Measurements from ENCODE around the gene GPR3.
"Not testable (repeated sequence)": the region's sequence is repeated elsewhere in the genome, so short reads cannot be mapped to it uniquely, and the experiment has no call there.

Gene GPR3

DNA sequence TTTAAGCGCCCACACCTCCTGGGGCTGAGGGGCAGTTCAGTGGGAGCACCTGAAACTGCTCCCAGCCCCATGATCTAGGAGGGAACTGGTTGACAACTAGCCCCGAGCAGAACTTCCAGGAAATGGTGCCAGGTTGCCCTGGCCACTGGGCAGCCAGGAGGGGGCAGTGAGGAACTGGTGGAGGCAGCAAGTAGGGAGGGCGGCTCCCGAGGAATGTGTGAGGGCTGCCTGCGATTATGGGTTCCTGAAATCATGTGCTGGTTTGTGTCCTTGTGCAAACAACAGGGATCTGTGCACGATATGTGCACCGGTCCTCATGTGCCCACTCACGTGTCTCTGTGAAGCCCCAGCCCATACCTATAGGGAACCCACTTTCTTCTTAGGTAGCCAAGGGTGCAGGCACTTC lies 9.9 kb downstream of the GPR3 start:
- DNase-seq = peak; percentile 50

DNA sequence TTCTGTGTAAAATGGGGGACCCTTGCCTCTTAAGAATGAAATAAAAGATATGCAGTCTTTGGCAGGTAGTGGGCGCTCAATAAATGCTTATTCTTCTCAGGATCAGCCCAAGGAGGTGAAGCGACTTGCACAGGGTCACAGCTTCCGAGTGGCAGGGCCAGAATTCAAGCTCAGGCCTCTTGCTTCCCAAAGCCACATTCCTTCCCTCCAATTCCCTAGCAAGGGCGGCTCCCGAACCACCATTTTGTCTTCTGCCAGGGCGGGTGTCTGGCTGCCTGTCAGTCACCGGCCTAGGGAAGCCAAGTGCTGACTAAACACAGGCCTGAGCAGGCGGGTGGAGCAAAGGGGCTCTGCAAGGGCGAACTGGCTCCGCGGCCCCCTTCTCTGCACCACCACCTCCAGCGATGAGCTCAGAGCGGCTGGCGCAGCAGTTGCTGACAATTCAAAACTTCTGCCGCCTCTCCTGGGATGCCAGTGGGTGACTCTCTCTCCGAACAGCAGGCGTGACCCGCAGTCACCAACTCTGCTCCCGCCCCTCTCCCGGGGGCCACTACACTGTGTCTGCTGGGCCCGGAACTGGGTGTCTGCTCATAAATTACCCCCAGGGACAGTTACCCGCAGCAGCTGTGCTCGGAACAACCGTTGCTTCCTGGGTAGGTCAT lies 10.8 kb downstream of the GPR3 start:
- peak; percentile 47 for DNase-seq

- no peak for DNase-seq
Measured at GRCh38 chr1:27403931-27404330, 11.5 kb downstream of the GPR3 start.

GRCh38 chr1:27405074-27405473 lies 12.7 kb downstream of the GPR3 start:
- no peak for DNase-seq

DNA sequence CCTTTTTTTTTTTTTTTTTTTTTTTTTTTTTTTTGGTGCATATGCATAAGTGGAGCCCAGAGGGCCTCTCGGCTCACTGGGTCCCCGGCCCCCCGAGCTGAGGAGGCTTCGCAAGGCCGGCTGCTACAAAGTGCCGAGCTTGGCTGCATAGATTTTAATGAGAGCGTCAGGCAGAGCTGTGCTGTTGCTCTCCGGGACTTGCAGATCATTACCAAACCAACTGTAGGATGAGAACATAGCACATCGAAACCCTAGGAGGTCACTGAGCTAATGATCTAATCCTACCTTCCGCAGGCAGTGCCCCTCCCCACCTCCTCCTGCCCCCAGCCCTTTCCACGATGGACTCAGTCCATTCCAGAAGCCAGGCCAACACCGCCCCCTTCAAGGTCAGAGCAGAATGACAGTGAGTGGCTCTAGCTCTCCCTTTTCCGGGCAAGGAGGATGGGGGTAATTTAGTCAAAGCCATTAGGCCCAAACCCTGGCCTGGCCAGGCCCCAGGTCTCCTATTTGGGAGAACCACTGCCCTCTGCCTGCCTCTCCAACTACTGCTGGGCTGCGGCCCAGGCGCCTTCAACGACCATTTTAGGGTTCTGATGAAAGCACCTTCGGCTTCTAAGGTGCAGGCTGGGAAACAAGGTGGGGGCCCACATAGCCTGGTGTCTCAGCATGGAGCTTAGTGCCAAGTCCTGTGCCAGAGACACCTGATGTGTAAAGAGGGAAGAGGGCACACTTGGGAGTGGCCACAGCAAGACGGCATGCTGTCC lies 13.4 kb downstream of the GPR3 start:
- not testable (repeated sequence) for DNase-seq

GRCh38 chr1:27406362-27406680 lies 13.9 kb downstream of the GPR3 start:
- no peak for DNase-seq

GRCh38 chr1:27406791-27407190 lies 14.4 kb downstream of the GPR3 start:
- not testable (repeated sequence) for DNase-seq

GRCh38 chr1:27408151-27408550 lies 15.7 kb downstream of the GPR3 start:
- DNase-seq = no peak

GRCh38 chr1:27409669-27410068 lies 17.2 kb downstream of the GPR3 start:
- no peak for DNase-seq

DNA sequence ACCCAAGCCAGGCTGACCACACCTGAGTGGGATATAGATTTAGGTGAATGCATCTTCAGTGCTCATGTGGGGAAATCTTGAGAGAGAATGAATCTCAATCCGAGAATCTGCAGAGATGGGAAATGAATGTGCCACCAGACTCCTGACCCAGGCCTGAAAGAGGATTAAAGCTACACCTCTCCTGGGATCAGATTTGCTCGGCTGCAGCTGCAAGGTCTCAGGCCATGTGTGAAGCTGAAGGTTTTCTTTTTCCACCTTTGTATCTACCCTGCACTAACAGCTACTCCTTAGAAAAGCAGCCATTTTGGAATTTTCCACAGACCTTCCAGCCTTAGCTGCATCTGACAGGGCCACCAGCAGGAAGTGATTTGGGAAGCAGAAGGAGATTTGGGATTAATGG lies 18.3 kb downstream of the GPR3 start:
- no peak for DNase-seq

DNA sequence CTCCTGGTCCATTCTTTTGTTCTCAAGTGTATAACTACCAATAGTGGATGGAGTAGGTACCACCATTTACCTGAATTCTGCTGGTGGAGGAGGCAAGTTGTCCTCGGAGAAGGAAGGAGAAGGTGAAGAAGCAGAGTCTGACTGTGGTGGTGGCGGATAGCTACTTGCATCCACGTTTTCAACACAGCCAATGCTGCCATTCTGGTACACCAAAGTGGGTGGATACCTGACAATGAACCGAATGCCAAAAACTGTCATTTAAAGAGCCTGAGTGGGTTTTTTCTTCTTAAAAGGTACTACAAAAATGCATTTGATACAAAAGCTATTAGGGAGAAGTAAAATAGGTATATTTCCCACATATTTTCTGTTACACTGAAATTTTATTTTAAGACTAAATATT lies 20.1 kb downstream of the GPR3 start:
- DNase-seq = no peak

GRCh38 chr1:27413004-27413403 lies 20.6 kb downstream of the GPR3 start:
- no peak for DNase-seq

- DNase-seq = no peak
Measured at GRCh38 chr1:27414091-27414490, 21.7 kb downstream of the GPR3 start.

GRCh38 chr1:27416387-27417111 lies 24.1 kb downstream of the GPR3 start:
- peak; percentile 70 for DNase-seq

DNA sequence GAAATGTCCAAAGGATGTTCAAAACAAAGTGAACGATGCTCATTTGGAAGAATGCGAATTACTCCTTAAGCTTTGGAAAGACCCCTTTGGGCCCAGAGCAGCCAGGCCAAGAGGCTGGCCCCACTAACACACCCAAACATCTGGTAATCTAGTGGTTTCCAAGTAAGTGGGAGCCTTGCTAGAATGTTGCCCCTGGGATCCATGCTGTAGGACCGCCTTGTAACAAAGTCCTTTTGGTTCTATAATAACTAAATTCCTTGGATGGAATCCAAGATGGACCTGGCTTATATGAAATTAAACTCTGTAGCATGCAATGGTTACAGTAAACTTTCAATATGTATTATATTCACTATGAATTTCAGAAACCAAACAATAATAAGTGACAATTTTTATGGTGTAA lies 25.3 kb downstream of the GPR3 start:
- DNase-seq = no peak

GRCh38 chr1:27418326-27419185 lies 26.1 kb downstream of the GPR3 start:
- DNase-seq = peak; percentile 52

- no peak for DNase-seq
Measured at GRCh38 chr1:27423709-27424108, 31.3 kb downstream of the GPR3 start.

GRCh38 chr1:27427329-27427728 lies 34.9 kb downstream of the GPR3 start:
- peak; percentile 16 for DNase-seq

- no peak for DNase-seq
Measured at GRCh38 chr1:27427816-27428315, 35.4 kb downstream of the GPR3 start.

- peak; percentile 44 for DNase-seq
Measured at GRCh38 chr1:27428316-27429028, 36.0 kb downstream of the GPR3 start.

- DNase-seq = no peak
Measured at GRCh38 chr1:27429029-27429425, 36.6 kb downstream of the GPR3 start.

Measured in CD4-positive, alpha-beta T cell treated with Interleukin-6 for 4 hours (primary cell).